Urinary bladder (tissue), 2 donors: ENCODE results near the gene SUPT20HL2. TPM values are rescaled to one million over a fixed set of nuclear protein-coding genes. Genes with fewer than 3 reads are reported as not detected.

Experiments
- polyA plus RNA-seq: library from polyadenylated mRNA; stranded (reverse); fragments of 200-250 nt; gene quantifications from one replicate; pipeline ENCODE4 v1.2.3, GENCODE V29; 2013
- total RNA-seq: library from RNA; depleted of rRNA; stranded (reverse); fragments of >200 nt; gene quantifications from one replicate; pipeline ENCODE4 v1.2.3, GENCODE V29; 2014
- donor health status: healthy.

Gene SUPT20HL2
- total and polyA plus RNA-seq, 2 donors, result 0.06 TPM; not detected in 1

Other genes starting within 250 kb of the SUPT20HL2 start
- 112 TPM for gene ZFX, start 164.3 kb downstream of the SUPT20HL2 start, total RNA-seq
- gene ZFX, start 164.3 kb downstream of the SUPT20HL2 start, polyA plus RNA-seq, result 14.0 TPM
- 0.16 TPM for gene SUPT20HL1, start 46.6 kb upstream of the SUPT20HL2 start, total RNA-seq
- 0.04 TPM for gene SUPT20HL1, start 46.6 kb upstream of the SUPT20HL2 start, polyA plus RNA-seq
- 21.5 TPM for gene PDK3, start 151.2 kb upstream of the SUPT20HL2 start, total RNA-seq
- gene PDK3, start 151.2 kb upstream of the SUPT20HL2 start, polyA plus RNA-seq, result 8.4 TPM